GM21529 (cell line): Measurements from ENCODE around the gene ABCA2.

Experiments used
- ATAC-seq: cut with Tn5 transposase; IDR thresholded peaks from one replicate; pipeline ENCODE4 v1.9.1; 2021; ENCODE audit not compliant: unreplicated experiment

The ABCA2 gene

DNA sequence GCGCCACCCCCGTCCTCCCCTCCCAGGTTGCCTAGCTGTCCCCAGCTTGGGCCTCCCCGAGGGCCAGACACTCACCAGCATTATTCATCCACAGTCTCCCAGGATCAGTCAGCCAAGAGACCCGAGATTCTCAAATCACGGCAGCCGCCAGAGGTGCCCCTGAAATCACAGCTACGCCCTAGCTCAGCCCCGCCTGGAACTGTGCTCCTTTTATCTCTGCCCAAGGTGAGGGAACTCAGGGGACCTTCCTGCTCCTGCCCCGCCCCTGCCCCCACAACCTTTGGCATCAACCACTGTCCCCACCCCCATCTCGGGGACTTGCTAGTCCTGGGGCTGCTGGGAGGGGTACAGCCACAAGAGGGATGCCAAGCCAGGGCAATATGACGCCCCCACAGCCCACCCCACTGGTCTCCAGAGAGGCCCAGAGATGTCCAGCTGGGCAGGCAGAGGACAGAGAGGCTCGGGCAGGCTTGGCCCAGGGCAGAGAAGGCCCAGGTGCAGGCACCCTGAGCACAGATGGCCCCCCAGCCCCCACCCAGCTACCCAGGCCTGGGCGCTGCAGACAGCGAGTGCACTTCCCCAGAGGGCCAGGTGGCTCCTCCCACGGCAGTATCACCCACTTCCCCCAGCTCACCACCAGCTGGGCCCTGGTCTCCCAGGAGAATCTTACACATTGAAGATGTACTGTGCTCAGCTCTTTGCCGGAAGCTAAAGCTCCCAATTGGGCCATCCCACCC is 4.0 kb upstream of the ABCA2 start, which contains the start of gene FUT7:
FUT7 (minus strand) TSS at position 185 of the 737 bp plus-strand sequence; CDS start at position 88, 97 bp downstream.
- ATAC-seq: no peak

- ATAC-seq: no peak
Measured at GRCh38 chr9:137030538-137031527, 2.8 kb upstream of the ABCA2 start.

- no peak for ATAC-seq
Measured at GRCh38 chr9:137030006-137030405, 2.0 kb upstream of the ABCA2 start.

DNA sequence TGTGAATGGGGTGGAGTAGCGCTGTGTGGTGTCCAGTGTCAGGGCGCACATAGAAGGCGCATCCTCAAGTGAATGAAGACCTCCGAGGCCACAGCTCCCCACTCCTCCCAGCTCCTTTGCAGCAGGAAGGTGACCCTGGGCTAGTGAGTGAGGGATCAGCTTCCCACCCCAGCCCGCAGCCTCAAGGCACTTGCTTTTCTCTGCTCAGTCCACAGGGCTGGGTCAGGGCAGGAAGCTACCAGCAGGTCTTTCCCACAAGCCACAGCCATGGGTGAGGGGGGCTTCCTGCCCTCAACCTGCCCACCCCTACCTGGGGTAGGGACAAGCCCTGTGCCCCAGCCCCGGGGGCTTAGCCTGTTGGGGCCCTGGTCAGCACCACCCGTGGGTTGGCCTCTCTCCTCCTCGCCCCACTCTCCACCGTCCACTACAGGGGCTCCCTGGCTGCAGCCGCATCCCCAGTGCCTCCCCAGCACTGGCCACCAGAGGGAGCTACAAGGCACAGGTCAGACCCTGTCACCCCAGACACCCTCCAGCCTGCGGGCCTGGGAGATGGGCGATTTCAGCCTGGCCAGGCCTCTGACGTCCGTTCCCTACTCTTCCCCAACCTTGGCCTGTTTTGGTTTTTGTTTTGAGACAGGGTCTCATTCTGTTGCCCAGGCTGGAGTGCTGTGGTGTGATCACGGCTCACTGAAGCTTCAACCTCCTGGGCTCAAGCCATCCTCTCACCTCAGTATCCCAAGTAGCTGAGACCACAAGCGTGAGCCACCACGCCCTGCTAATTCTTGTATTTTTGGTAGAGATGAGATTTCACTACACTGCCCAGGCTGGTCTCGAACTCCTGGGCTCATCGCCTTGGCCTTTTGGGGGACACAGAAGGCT is 1.3 kb upstream of the ABCA2 start:
- peak; percentile 29 for ATAC-seq

DNA sequence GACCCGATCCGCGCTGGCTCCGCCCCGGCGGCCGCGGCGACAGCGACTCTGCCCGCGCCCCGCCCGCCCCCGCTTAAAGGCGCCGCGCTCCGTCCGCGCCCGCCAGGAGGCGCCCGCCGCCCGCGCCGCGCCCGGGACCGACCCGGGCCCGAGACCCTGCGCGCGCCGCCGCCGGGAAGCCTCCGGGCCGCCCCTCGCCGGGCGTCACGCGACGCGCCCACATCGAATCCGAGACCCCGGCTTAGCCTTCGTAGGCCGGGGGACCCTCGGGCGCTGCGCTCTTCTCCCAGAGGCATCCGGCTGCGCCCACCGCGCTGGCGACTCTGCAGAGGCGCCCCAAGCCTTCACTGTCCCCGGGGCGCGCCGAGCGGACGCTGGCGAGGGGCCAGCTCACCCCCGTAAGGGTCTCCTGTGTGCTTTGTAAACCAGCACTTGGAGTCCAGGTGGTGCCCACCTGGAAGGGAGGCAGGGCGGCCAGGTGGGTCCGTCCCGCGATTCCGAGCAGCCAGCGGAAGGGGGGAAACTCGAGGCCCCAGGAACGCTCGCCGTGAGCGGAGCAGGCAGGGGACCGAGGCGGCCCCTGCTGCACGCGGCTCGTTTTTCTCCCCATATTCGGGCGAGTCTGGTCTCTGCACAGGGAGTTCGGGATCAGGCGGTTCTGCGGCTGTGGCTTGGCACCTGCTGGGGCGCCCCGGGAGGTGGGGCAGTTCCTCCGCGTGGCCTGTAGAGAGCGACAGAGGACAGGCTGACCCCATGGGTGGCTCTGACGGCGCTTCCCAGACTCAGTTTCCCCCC is 423 bp upstream of the ABCA2 start:
- peak; percentile 45 for ATAC-seq

- no peak for ATAC-seq
Measured at GRCh38 chr9:137026828-137027227, 1.2 kb downstream of the ABCA2 start.

DNA sequence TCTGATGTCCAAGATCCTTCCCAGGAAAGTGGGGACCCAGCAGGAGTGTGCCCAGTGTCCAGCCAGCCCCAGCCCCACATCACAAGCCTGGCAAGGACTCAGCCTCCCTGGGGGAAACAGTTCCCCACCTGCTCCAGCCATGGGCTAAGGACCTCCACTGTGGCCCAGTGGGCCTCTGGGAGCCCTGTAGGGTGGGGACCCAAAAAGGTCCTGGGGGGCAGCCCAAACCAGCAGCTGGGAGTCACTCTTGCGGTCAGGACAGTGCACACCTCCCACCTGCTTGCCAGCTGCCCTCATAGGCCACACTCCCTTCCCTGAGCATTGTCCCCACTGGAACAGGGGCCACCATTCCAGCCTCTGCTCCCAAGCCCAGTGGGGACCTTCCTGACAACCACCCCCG is 1.7 kb downstream of the ABCA2 start:
- ATAC-seq: no peak

GRCh38 chr9:137025517-137025966 is 2.5 kb downstream of the ABCA2 start:
- no peak for ATAC-seq

DNA sequence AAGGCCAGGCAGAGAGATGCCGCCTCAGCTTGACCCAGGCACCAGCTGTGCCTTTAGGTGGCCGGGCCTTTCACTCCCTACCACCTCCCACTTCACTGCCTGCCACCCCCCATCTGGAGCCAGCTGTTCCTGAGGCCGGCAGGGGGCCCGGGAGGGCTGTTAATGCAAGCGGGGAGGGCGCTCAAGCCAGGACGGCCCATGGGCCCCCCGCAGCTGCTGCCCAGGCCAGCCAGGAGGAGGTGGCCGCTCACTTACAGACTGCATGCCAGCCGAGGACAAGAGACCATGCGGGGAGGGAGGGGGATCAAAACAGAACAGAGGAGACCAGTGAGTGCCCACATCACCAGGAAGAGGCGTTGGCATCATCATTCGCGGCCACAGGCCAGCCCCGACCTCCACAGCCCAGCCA is 4.5 kb downstream of the ABCA2 start:
- ATAC-seq: no peak

DNA sequence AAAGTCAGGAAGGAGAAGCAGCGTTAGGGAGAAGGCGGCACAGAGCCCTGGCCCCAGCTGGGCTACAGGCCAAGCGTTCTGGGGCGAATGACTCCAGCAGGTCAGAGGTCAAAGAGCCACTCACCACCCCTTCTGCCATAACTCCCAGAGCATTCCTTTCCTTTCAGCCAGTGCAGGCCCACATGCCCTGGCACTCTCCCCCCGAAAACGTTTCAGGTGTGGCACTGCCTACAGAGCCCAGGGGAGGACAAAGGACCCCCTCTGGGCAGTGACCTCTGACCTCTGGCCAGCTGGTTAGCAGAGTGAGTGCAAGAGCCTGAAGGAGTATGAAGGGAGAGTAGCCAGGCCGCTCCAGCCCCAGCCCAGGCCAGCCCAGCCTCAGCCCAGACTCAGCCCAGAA is 4.9 kb downstream of the ABCA2 start:
- no peak for ATAC-seq

GRCh38 chr9:137022662-137023008 is 5.4 kb downstream of the ABCA2 start:
- ATAC-seq: no peak

- ATAC-seq: no peak
Measured at GRCh38 chr9:137021979-137022661, 5.9 kb downstream of the ABCA2 start.

DNA sequence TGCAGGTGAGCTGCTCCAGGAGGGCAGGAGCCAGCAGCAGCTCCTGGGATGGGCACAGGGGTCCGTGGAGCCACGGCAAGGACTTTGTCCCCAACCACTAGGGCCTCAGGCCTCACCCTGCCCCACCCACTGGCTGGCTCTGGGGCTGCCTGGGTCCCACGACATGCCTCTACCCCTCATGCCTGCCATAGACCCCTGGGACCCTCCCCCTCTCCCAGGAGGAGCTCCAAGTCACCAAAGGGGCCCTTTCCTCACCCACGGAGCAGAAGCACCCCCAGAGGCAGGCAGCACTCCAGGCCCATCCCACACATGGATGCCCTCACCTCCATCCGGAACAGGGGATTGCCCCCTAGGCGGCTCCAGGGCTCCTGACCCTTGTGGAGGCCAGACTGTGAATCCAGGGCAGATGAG is 6.5 kb downstream of the ABCA2 start:
- no peak for ATAC-seq

GRCh38 chr9:137020771-137021567 is 7.1 kb downstream of the ABCA2 start:
- no peak for ATAC-seq

DNA sequence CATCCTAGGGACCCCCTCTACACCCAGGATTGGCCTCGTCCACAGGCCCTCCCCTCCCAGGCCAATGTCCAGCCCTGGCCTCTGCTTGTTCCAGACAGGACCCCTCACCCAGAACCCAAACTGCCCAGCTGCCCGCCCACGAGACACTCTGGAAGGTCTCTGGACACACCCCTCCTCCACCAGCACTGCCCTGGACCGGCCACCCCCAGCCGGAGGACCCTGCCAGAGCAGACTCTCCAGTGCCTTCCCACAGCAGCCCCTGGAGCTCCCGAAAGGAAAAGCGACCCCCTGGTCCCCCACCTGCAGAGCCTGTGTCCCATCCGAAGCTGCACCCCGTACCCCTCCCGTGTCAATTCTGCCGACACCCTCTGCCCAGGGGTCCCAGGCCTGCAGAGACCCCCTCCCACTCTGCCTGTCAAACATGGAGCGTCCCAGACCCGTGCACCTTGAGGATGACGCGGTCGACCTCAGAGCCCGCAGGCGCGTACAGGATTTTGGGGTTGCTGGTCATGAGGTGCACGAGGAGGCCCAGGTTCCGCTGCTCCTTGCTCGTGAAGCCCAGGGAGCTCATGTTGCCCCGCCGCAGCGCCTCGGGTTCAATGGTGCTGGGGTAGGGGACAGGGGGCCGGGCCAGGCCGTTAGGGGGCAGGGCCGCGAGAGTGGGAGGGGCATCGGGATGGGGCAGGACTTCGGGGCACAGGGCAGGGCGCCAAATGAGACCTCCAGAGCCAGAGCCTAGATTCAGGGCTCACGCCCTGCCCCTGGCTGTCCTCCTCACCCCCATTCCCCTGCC is 8.0 kb downstream of the ABCA2 start:
- ATAC-seq: no peak

DNA sequence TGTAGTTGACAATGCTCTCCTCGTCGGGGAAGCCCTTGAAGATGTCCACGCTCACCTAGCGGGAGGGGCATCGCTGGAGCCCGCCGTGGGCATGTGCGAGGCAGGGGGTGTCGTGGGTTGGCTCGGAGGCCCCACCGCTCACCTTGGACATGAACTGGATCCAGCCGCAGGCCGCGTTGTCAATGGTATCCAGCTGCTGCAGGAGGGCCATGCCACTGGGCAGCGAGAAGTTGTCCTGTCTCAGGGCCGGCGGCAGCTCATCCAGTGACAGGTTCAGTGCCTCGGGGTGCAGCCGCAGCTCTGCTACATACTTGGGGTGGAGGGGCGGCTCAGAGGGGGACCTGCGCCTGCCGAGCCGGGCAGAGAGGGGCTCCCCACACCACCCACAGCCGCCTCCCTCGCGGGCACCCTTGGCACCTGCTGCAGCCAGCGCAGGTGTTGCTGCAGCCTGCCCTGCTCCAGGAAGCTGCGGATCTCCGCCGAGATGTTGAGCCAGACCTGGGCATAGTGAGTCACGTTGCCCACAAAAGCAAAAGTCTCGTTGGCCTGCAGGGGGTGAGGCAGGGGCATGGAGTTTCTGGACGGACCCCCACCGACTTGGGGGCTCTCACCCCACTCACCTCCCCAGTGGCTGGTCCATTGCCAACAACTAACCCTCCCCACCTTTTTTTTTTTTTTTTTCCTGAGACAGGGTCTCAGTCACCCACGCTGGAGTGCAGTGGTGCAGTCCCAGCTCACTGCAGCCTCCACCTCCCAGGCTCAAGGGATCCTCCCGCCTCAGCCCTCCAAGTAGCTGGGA is 9.1 kb downstream of the ABCA2 start:
- no peak for ATAC-seq
